CD4-positive, CD25-positive, alpha-beta regulatory T cell (primary cell): Measurements from ENCODE around the gene YWHAH. TPM values are rescaled to one million over a fixed set of nuclear protein-coding genes. Genes with fewer than 3 reads are reported as not detected.

ENCODE experiments used
- ATAC-seq, 2 donors: fragments of 150-1000 bp; cut with Tn5 transposase; one replicate each; pipeline ENCODE4 v1.10.0; 2021; ENCODE audit warnings: low read depth in 2 of 2, moderate number of reproducible peaks in 2 of 2, moderate library complexity in 1 of 2
- DNase-seq, 3 donors: peaks; one replicate each; pipeline versions ENCODE4 v3.0.0 to v3.0.0-alpha.2; 2012 to 2022; ENCODE audit warnings: mixed read lengths in 1 of 3
- H3K27ac ChIP-seq: one replicate; pipeline ENCODE4 v1.7.0; 2013; ENCODE audit warnings: mild to moderate bottlenecking, low read length; ENCODE audit not compliant: insufficient read depth, poor library complexity, severe bottlenecking
- H3K27me3 ChIP-seq: one replicate; pipeline ENCODE4 v1.7.0; 2013; ENCODE audit warnings: low read length; ENCODE audit not compliant: control insufficient read depth, insufficient read depth
- H3K36me3 ChIP-seq: one replicate; pipeline ENCODE4 v1.7.0; 2013; ENCODE audit warnings: mild to moderate bottlenecking, low read length, moderate library complexity; ENCODE audit not compliant: control insufficient read depth, insufficient read depth
- H3K4me1 ChIP-seq: 2 replicates; pipeline ENCODE4 v1.7.0; 2013; ENCODE audit warnings: mild to moderate bottlenecking, low read length; ENCODE audit not compliant: insufficient read depth, control insufficient read depth, poor library complexity, severe bottlenecking
- H3K4me3 ChIP-seq: one replicate; pipeline ENCODE4 v1.7.0; 2013; ENCODE audit warnings: low read depth, mild to moderate bottlenecking, low read length, moderate library complexity
- H3K9me3 ChIP-seq, 2 experiments: 1 replicate in 1 of 2; 2 replicates in 1 of 2; pipeline ENCODE4 v1.7.0; 2013; ENCODE audit warnings: low read length in 2 of 2, mild to moderate bottlenecking in 1 of 2, moderate library complexity in 1 of 2; ENCODE audit not compliant: control insufficient read depth in 2 of 2
- H3K27ac Mint-ChIP-seq, 3 donors: one replicate each; pipeline ENCODE4 v1.8.0; 2020 to 2022; ENCODE audit warnings: mild to moderate bottlenecking in 3 of 3, mixed read lengths in 3 of 3, moderate library complexity in 2 of 3
- H3K27me3 Mint-ChIP-seq: one replicate; pipeline ENCODE4 v1.8.0; 2022; ENCODE audit warnings: mild to moderate bottlenecking, mixed read lengths
- H3K36me3 Mint-ChIP-seq: one replicate; pipeline ENCODE4 v1.8.0; 2020; ENCODE audit warnings: mixed read lengths
- H3K4me1 Mint-ChIP-seq, 4 donors: one replicate each; pipeline ENCODE4 v1.8.0; 2020 to 2022; ENCODE audit warnings: mixed read lengths in 4 of 4, mild to moderate bottlenecking in 1 of 4
- H3K4me3 Mint-ChIP-seq, 4 donors: one replicate each; pipeline ENCODE4 v1.8.0; 2020 to 2022; ENCODE audit warnings: mild to moderate bottlenecking in 4 of 4, mixed read lengths in 4 of 4, moderate library complexity in 3 of 4
- H3K9me3 Mint-ChIP-seq, 7 donors: one replicate each; pipeline ENCODE4 v1.8.0; 2020 to 2022; ENCODE audit warnings: mixed read lengths in 7 of 7, mild to moderate bottlenecking in 3 of 7, moderate library complexity in 2 of 7
- polyA plus RNA-seq, 4 donors: library from polyadenylated mRNA; unstranded; fragments of 300-500 nt; fragmentation: Illumina TruSeq; gene quantifications; one replicate each; pipeline ENCODE4 v1.2.3, GENCODE V29; 2021
- total RNA-seq: library from RNA; stranded (reverse); gene quantifications from one replicate; pipeline ENCODE4 v1.2.3, GENCODE V29; 2022

Gene YWHAH
- total and polyA plus RNA-seq, 5 donors from 2014 or later = 57.5 to 186 (median 99.1) TPM

- no peaks in the 10 kb centered on the region for H3K9me3 Mint-ChIP-seq
- no peak overlapping the region for H3K4me3 Mint-ChIP-seq
- Histone ChIP-seq H3K27me3 (no peaks in the 10 kb centered on the region), H3K4me3 (no peak overlapping the region), H3K27ac (no peak overlapping the region), H3K4me1 (no peaks in the 10 kb centered on the region), H3K36me3 (no peaks in the 10 kb centered on the region), H3K9me3 (no peaks in the 10 kb centered on the region)
- H3K27me3 Mint-ChIP-seq = peaks cover 7% of the 10 kb centered on the region
- H3K27ac Mint-ChIP-seq = no peak overlapping the region
- no peaks in the 10 kb centered on the region for H3K4me1 Mint-ChIP-seq
- DNase-seq (no peak), ATAC-seq (no peak)
- no peaks in the 10 kb centered on the region for H3K36me3 Mint-ChIP-seq
These were observed 8.2 kb upstream of the YWHAH start for GRCh38 chr22:31935961-31936635.

GRCh38 chr22:31937341-31937740 lies 7.0 kb upstream of the YWHAH start:
- H3K9me3 ChIP-seq = no peaks in the 10 kb centered on the region
- H3K36me3 ChIP-seq = no peaks in the 10 kb centered on the region
- DNase-seq (no peak), ATAC-seq (no peak)
- H3K9me3 Mint-ChIP-seq = no peaks in the 10 kb centered on the region
- H3K27me3 ChIP-seq = no peaks in the 10 kb centered on the region
- no peak overlapping the region for H3K27ac ChIP-seq
- peaks cover 0 to 4% (median under 1%) of the 10 kb centered on the region in 4 donors for H3K4me1 Mint-ChIP-seq
- peak overlapping the region in 1 of 3 donors; percentile 4 for H3K27ac Mint-ChIP-seq
- H3K4me3 Mint-ChIP-seq = peak overlapping the region in 1 of 4 donors; percentile 34
- H3K36me3 Mint-ChIP-seq = no peaks in the 10 kb centered on the region
- H3K27me3 Mint-ChIP-seq = peaks cover 7% of the 10 kb centered on the region
- H3K4me1 ChIP-seq = no peaks in the 10 kb centered on the region
- no peak overlapping the region for H3K4me3 ChIP-seq

GRCh38 chr22:31938296-31938695 lies 6.0 kb upstream of the YWHAH start:
- Histone ChIP-seq H3K27me3 (no peaks in the 10 kb centered on the region), H3K4me3 (no peak overlapping the region), H3K9me3 (no peaks in the 10 kb centered on the region), H3K4me1 (peaks cover under 1% of the 10 kb centered on the region), H3K27ac (no peak overlapping the region), H3K36me3 (no peaks in the 10 kb centered on the region)
- Mint-ChIP-seq H3K9me3 (no peaks in the 10 kb centered on the region), H3K4me3 (peak overlapping the region in 1 of 4 donors; percentile 41), H3K36me3 (no peaks in the 10 kb centered on the region), H3K4me1 (peaks cover 0 to 8% (median 3%) of the 10 kb centered on the region in 4 donors), H3K27me3 (peaks cover 7% of the 10 kb centered on the region), H3K27ac (no peak overlapping the region)
- DNase-seq (no peak), ATAC-seq (no peak)

GRCh38 chr22:31940506-31940905 lies 3.8 kb upstream of the YWHAH start:
- Histone ChIP-seq H3K9me3 (no peaks in the 10 kb centered on the region), H3K27ac (no peak overlapping the region), H3K4me1 (peaks cover 13% of the 10 kb centered on the region), H3K4me3 (no peak overlapping the region), H3K36me3 (no peaks in the 10 kb centered on the region), H3K27me3 (no peaks in the 10 kb centered on the region)
- DNase-seq = no peak
- Mint-ChIP-seq H3K4me1 (peaks cover 0 to 15% (median 3%) of the 10 kb centered on the region in 4 donors), H3K9me3 (no peaks in the 10 kb centered on the region), H3K4me3 (no peak overlapping the region), H3K27me3 (peaks cover 7% of the 10 kb centered on the region), H3K36me3 (no peaks in the 10 kb centered on the region), H3K27ac (no peak overlapping the region)
- no peak for ATAC-seq

GRCh38 chr22:31942091-31942490 lies 2.2 kb upstream of the YWHAH start:
- no peaks in the 10 kb centered on the region for H3K36me3 Mint-ChIP-seq
- H3K4me1 Mint-ChIP-seq = peaks cover 0 to 17% (median 4%) of the 10 kb centered on the region in 4 donors
- Histone ChIP-seq H3K36me3 (no peaks in the 10 kb centered on the region), H3K4me3 (no peak overlapping the region), H3K27me3 (no peaks in the 10 kb centered on the region), H3K27ac (no peak overlapping the region), H3K4me1 (peaks cover 29% of the 10 kb centered on the region), H3K9me3 (no peaks in the 10 kb centered on the region)
- H3K27ac Mint-ChIP-seq = peak overlapping the region; percentile 9 to 88 (median 15)
- no peaks in the 10 kb centered on the region for H3K9me3 Mint-ChIP-seq
- DNase-seq = no peak
- peaks cover 7% of the 10 kb centered on the region for H3K27me3 Mint-ChIP-seq
- ATAC-seq = no peak
- peak overlapping the region in 3 of 4 donors; percentile 33 to 71 (median 57) for H3K4me3 Mint-ChIP-seq

- no peak for DNase-seq
- H3K36me3 Mint-ChIP-seq = peaks cover 3% of the 10 kb centered on the region
- no peaks in the 10 kb centered on the region for H3K27me3 ChIP-seq
- peaks cover 30% of the 10 kb centered on the region for H3K4me1 ChIP-seq
- ATAC-seq = no peak
- peaks cover 5 to 25% (median 10%) of the 10 kb centered on the region in 4 donors for H3K4me1 Mint-ChIP-seq
- H3K9me3 ChIP-seq = no peaks in the 10 kb centered on the region
- H3K4me3 ChIP-seq = peak overlapping the region; percentile 59
- H3K27ac Mint-ChIP-seq = peak overlapping the region in 2 of 3 donors; percentile 88 to 96
- H3K27me3 Mint-ChIP-seq = peaks cover 7% of the 10 kb centered on the region
- peak overlapping the region in 3 of 4 donors; percentile 92 to 96 (median 95) for H3K4me3 Mint-ChIP-seq
- peak overlapping the region; percentile 89 for H3K27ac ChIP-seq
- H3K9me3 Mint-ChIP-seq = no peaks in the 10 kb centered on the region
- peaks cover 4% of the 10 kb centered on the region for H3K36me3 ChIP-seq
These were observed 943 bp upstream of the YWHAH start for GRCh38 chr22:31943206-31943977.

GRCh38 chr22:31944700-31945442 lies 536 bp downstream of the YWHAH start:
- Mint-ChIP-seq H3K36me3 (peaks cover 3% of the 10 kb centered on the region), H3K9me3 (no peaks in the 10 kb centered on the region), H3K27me3 (no peaks in the 10 kb centered on the region), H3K27ac (peak overlapping the region in 1 of 3 donors; percentile 88), H3K4me1 (peaks cover 5 to 27% (median 10%) of the 10 kb centered on the region in 4 donors), H3K4me3 (peak overlapping the region in 2 of 4 donors; percentile 78 to 79)
- Histone ChIP-seq H3K27me3 (no peaks in the 10 kb centered on the region), H3K4me3 (peak overlapping the region; percentile 80), H3K9me3 (no peaks in the 10 kb centered on the region), H3K36me3 (peaks cover 5% of the 10 kb centered on the region), H3K4me1 (peaks cover 30% of the 10 kb centered on the region), H3K27ac (peak overlapping the region; percentile 89)
- DNase-seq (peak; percentile 33 to 55 (median 35)), ATAC-seq (peak; percentile 22)
